Thymus (tissue), 11 donors: ENCODE results near the gene KCTD4. TPM values are rescaled to one million over a fixed set of nuclear protein-coding genes. Genes with fewer than 3 reads are reported as not detected.

Experiments used
- DNase-seq, 9 donors: peaks; one replicate each; pipeline ENCODE4 v3.0.0-alpha.2; 2013; ENCODE audit warnings: low spot score in 9 of 9, low read depth in 6 of 9, missing footprints in 1 of 9
- H3K27ac ChIP-seq, 2 donors: one replicate each; pipeline ENCODE4 v1.5.1; 2013; ENCODE audit warnings: control low read depth in 1 of 2, low read depth in 1 of 2, low read length in 1 of 2, mild to moderate bottlenecking in 1 of 2, moderate library complexity in 1 of 2
- H3K27me3 ChIP-seq, 2 donors: one replicate each; pipeline ENCODE4 v1.5.1; 2013; ENCODE audit warnings: low read length in 1 of 2; ENCODE audit not compliant: control insufficient read depth in 2 of 2, insufficient read depth in 1 of 2
- H3K36me3 ChIP-seq, 2 donors: one replicate each; pipeline ENCODE4 v1.5.1; 2013; ENCODE audit warnings: low read length in 1 of 2, mild to moderate bottlenecking in 1 of 2, moderate library complexity in 1 of 2; ENCODE audit not compliant: control insufficient read depth in 2 of 2, insufficient read depth in 2 of 2
- H3K4me1 ChIP-seq, 2 donors: one replicate each; pipeline ENCODE4 v1.5.1; 2013; ENCODE audit warnings: low read length in 2 of 2; ENCODE audit not compliant: control insufficient read depth in 2 of 2, insufficient read depth in 2 of 2
- H3K4me3 ChIP-seq, 2 donors: one replicate each; pipeline ENCODE4 v1.5.1; 2013; ENCODE audit warnings: low read length in 2 of 2, control low read depth in 1 of 2, mild to moderate bottlenecking in 1 of 2
- H3K9me3 ChIP-seq, 2 donors: one replicate each; pipeline ENCODE4 v1.5.1; 2013; ENCODE audit warnings: low read length in 1 of 2, mild to moderate bottlenecking in 1 of 2; ENCODE audit not compliant: control insufficient read depth in 2 of 2, insufficient read depth in 1 of 2
- WGBS: extraction: QIAGEN DNeasy Blood & Tissue Kit; methylation state at CpG from one replicate; pipeline ENCODE4 v1.1.7; 2013; 5-methylcytosine and 5-hydroxymethylcytosine counted together
- polyA plus RNA-seq: library from polyadenylated mRNA; stranded (reverse); fragments of 200-250 nt; gene quantifications from one replicate; pipeline ENCODE4 v1.2.3, GENCODE V29; 2013
- total RNA-seq: library from RNA; stranded (reverse); fragments of 120-200 nt; gene quantifications from one replicate; pipeline ENCODE4 v1.2.4, GENCODE V29; 2013
- donor health status: healthy.

KCTD4 gene
- total and polyA plus RNA-seq, 2 donors = not detected

GRCh38 chr13:45231722-45232121 lies 30.9 kb upstream of the KCTD4 start:
- no peaks in the 10 kb centered on the region for H3K27me3 ChIP-seq
- no peak for DNase-seq
- H3K36me3 ChIP-seq = no peaks in the 10 kb centered on the region
- H3K4me3 ChIP-seq = no peak overlapping the region
- 88% methylated on average over 1 of the region's 1 CpG for WGBS
- no peaks in the 10 kb centered on the region for H3K4me1 ChIP-seq
- H3K27ac ChIP-seq = no peak overlapping the region
- no peaks in the 10 kb centered on the region for H3K9me3 ChIP-seq

- no peak for DNase-seq
- no peak overlapping the region for H3K4me3 ChIP-seq
- WGBS = 97% methylated on average over 4 of the region's 4 CpGs
- H3K27me3 ChIP-seq = no peaks in the 10 kb centered on the region
- H3K27ac ChIP-seq = no peak overlapping the region
- no peaks in the 10 kb centered on the region for H3K9me3 ChIP-seq
- H3K4me1 ChIP-seq = no peaks in the 10 kb centered on the region
- no peaks in the 10 kb centered on the region for H3K36me3 ChIP-seq
Measured at GRCh38 chr13:45231305-45231704, 30.5 kb upstream of the KCTD4 start.

GRCh38 chr13:45229172-45229571 lies 28.3 kb upstream of the KCTD4 start:
- over 99% methylated on average over 4 of the region's 4 CpGs for WGBS
- no peaks in the 10 kb centered on the region for H3K4me1 ChIP-seq
- no peaks in the 10 kb centered on the region for H3K9me3 ChIP-seq
- no peak for DNase-seq
- no peaks in the 10 kb centered on the region for H3K36me3 ChIP-seq
- H3K27ac ChIP-seq = no peak overlapping the region
- no peak overlapping the region for H3K4me3 ChIP-seq
- no peaks in the 10 kb centered on the region for H3K27me3 ChIP-seq

- Histone ChIP-seq H3K36me3 (no peaks in the 10 kb centered on the region), H3K4me1 (no peaks in the 10 kb centered on the region), H3K27me3 (no peaks in the 10 kb centered on the region), H3K27ac (no peak overlapping the region), H3K4me3 (no peak overlapping the region), H3K9me3 (no peaks in the 10 kb centered on the region)
- no peak for DNase-seq
- over 99% methylated on average over 5 of the region's 5 CpGs for WGBS
Measured at GRCh38 chr13:45228002-45228401, 27.2 kb upstream of the KCTD4 start.

GRCh38 chr13:45226024-45226423 lies 25.2 kb upstream of the KCTD4 start:
- 91% methylated on average over 3 of the region's 3 CpGs for WGBS
- no peaks in the 10 kb centered on the region for H3K4me1 ChIP-seq
- no peak for DNase-seq
- H3K27ac ChIP-seq = no peak overlapping the region
- no peaks in the 10 kb centered on the region for H3K9me3 ChIP-seq
- no peaks in the 10 kb centered on the region for H3K36me3 ChIP-seq
- H3K4me3 ChIP-seq = no peak overlapping the region
- no peaks in the 10 kb centered on the region for H3K27me3 ChIP-seq

GRCh38 chr13:45225370-45225769 lies 24.5 kb upstream of the KCTD4 start:
- Histone ChIP-seq H3K4me1 (no peaks in the 10 kb centered on the region), H3K36me3 (no peaks in the 10 kb centered on the region), H3K4me3 (no peak overlapping the region), H3K9me3 (no peaks in the 10 kb centered on the region), H3K27me3 (no peaks in the 10 kb centered on the region), H3K27ac (no peak overlapping the region)
- no peak for DNase-seq
- 98% methylated on average over 4 of the region's 4 CpGs for WGBS

- Histone ChIP-seq H3K4me1 (no peaks in the 10 kb centered on the region), H3K27ac (no peak overlapping the region), H3K27me3 (no peaks in the 10 kb centered on the region), H3K36me3 (no peaks in the 10 kb centered on the region), H3K4me3 (no peak overlapping the region), H3K9me3 (no peaks in the 10 kb centered on the region)
- no peak for DNase-seq
Measured at GRCh38 chr13:45224176-45224575, 23.3 kb upstream of the KCTD4 start.

GRCh38 chr13:45222919-45223318 lies 22.1 kb upstream of the KCTD4 start:
- no peaks in the 10 kb centered on the region for H3K9me3 ChIP-seq
- H3K36me3 ChIP-seq = no peaks in the 10 kb centered on the region
- no peaks in the 10 kb centered on the region for H3K27me3 ChIP-seq
- H3K27ac ChIP-seq = no peak overlapping the region
- no peaks in the 10 kb centered on the region for H3K4me1 ChIP-seq
- WGBS = 99% methylated on average over 1 of the region's 1 CpG
- H3K4me3 ChIP-seq = no peak overlapping the region
- DNase-seq = no peak

- DNase-seq = no peak
- WGBS = 97% methylated on average over 3 of the region's 3 CpGs
- Histone ChIP-seq H3K36me3 (no peaks in the 10 kb centered on the region), H3K27me3 (no peaks in the 10 kb centered on the region), H3K4me1 (no peaks in the 10 kb centered on the region), H3K9me3 (no peaks in the 10 kb centered on the region), H3K4me3 (no peak overlapping the region), H3K27ac (no peak overlapping the region)
Measured at GRCh38 chr13:45222516-45222915, 21.7 kb upstream of the KCTD4 start.

GRCh38 chr13:45220403-45220802 lies 19.6 kb upstream of the KCTD4 start:
- no peak for DNase-seq
- Histone ChIP-seq H3K36me3 (no peaks in the 10 kb centered on the region), H3K27me3 (no peaks in the 10 kb centered on the region), H3K9me3 (no peaks in the 10 kb centered on the region), H3K4me3 (no peak overlapping the region), H3K27ac (no peak overlapping the region), H3K4me1 (no peaks in the 10 kb centered on the region)
- WGBS = 99% methylated on average over 4 of the region's 4 CpGs
